GM19025 (cell line): ENCODE results near the gene FGF2.
"Not testable (repeated sequence)": the region's sequence is repeated elsewhere in the genome, so short reads cannot be mapped to it uniquely, and the experiment has no call there.

Experiments used
- ATAC-seq: cut with Tn5 transposase; IDR thresholded peaks from one replicate; pipeline ENCODE4 v1.9.1; 2021; ENCODE audit warnings: mild to moderate bottlenecking, low read depth, moderate library complexity; ENCODE audit not compliant: unreplicated experiment

Gene FGF2

DNA sequence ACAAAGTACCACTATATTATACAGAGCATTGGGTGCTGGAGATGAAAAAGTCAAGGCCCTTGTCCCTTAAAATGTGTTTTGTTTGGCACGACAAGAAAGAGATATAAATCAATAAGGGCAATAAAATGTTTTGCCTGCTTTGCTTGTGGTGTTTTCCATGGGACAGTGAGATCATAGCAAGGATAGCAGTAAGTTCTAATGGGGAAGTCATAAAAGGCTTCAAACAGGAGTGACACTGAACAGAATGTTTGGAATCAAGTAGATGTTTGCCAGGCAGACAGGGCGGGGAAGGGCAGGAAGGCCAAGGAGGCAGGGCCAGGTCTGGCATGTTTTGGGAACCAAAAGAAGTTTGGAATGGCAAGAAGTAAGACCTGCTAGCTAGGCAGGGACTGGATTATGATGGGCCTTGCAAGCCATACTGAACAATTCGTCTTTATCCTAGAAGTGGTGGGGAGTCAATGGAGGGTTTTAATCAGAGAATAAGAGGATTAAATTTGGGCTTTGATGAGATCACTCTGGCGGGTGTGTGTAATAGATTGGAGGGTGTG is 16.4 kb downstream of the FGF2 start:
- ATAC-seq = no peak

DNA sequence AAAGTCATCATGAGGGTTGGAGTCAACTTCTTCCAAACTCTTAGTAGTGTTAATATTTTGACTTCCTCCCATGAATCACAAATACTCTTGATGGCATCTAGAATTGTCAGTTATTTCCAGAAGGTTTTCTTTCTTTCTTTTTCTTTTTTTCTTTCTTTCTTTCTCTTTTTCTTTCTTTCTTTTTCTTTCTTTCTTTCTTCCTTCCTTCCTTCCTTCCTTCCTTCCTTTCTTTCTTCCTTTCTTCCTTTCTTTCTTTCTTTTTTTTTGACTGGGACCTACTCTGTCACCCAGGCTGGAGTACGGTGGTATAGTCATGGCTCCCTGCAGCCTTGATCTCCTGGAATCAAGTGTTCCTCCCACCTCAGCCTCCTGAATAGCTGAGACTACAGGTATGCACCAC is 17.8 kb downstream of the FGF2 start:
- not testable (repeated sequence) for ATAC-seq

DNA sequence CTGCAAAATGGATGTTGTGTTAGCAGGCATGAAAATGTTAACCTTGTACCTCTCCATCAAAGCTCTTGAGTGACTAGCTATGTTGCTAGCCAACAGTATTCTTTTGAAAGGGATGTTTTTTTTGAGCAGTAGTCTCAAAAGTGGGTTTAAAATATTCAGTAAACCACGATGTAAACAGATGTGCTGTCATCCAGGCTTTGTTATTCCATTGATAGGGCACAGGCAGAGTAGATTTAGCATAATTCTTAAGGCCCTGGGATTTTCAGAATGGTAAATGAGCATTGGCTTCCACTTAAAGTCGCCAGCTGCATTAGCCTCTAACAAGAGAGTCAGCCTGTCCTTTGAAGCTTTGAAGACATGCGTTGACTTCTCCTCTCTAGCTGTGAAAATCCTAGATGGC is 18.4 kb downstream of the FGF2 start:
- no peak for ATAC-seq

DNA sequence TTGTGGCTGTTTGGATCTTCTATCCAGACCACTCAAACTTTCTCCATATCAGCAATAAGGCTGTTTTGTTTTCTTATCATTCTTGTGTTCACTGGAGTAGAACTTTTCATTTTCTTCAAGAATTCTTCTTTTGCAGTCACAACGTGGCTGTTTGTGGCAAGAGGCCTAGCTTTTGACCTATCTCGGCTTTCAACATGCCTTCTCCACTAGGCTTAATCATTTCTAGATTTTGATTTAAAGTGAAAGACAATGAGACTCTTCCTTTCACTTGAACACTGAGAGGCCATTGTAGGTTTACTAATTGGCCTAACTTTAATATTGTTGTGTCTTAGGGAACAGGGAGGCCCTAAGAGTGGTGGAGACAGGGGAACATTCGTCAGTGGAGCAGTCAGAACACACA is 19.1 kb downstream of the FGF2 start:
- ATAC-seq = no peak

DNA sequence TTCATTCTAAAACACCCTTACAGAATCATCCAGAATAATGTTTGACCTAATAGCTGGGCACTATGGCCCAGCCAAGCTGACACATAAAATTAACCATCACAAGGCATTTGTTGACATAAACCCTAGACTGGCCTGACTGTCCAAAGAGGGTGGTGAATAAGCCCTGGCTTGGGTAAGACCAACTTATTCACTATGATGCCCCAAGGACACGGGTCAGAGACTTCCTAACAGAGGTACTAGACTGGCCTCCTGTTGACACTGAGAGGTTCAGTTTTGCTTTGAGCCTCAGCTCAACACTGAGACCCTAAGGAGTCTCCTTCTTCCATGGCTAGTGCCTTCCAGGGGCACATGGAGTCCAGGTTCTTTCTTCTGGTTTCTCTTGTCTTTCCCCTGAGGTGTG is 21.3 kb downstream of the FGF2 start:
- ATAC-seq = no peak

DNA sequence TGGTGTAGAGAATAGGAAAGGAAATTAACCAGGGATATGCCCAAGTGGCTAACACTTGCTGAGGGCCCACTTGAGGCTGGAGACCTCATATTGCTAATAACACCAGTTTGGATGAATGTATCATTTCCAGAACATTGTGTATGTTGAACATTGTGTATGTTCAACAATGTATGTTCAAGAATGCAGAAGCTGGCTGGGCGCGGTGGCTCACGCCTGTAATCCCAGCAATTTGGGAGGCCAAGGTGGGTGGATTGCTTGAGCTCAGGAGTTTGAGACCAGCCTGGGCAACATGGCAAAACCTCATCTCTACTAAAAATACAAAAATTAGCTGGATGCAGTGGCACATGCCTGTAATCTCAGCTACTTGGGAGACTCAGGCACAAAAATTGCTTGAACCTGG is 23.2 kb downstream of the FGF2 start:
- ATAC-seq = not testable (repeated sequence)

DNA sequence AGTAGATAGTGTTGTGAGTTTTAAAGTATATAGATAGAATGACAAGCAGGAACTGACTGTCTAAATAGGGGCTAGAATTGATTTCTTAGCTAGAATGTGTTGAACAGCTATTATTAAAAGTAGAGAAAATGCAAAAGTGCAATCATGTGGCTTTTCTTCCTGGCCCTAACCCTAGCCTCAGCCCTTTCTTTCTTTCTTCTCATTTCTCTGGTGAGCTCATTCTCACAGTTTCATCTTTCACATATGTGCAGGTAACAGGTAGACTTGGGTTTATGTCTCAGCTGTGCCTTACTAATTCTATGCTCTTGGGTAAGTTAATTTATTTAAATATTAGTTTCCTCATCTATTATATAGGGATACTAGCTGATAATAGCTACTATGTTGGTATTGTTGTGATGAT is 24.9 kb downstream of the FGF2 start:
- ATAC-seq = no peak

DNA sequence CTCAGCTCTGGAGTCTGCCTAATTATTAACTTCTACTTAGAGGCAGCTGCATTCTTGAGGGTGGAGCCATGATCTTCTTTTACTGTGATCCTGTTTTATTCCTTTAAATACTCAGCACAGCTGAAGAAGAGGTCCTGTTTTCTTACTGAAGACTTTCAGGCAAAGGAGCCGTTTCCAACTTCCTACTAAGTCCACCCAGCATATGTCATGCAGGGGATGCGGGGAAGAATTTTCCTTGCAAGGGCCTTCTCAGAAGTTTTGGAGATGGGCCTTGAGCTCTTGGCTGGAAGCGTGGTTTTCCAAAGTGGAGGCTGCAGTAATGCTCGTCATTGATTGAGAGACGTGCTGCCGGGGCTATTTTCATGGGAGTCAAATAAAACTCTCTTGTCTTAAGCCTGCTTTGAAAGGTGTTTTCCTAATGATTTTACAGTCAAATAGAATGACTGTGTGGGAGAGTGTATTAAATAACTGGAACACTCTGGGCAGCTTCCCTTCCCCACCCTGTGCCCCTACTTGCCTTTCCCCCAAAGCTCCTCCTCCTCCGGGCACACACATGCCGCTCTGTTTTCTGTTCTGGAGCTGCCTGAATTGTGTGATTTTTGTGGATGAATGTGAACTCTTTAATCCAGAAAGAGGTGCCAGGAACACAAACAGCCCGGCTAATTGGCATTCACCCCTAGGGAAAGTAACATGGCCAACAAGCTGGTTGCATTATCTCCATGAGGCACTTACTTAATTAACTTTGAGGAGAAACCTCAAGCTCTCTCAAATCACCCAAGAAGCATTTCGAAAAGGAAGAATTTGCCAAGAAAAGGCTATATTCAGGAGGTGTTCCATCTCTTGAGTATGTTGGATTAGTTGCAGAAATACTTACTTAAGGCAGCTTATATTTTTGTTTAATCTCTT is 28.1 kb downstream of the FGF2 start:
- no peak for ATAC-seq

DNA sequence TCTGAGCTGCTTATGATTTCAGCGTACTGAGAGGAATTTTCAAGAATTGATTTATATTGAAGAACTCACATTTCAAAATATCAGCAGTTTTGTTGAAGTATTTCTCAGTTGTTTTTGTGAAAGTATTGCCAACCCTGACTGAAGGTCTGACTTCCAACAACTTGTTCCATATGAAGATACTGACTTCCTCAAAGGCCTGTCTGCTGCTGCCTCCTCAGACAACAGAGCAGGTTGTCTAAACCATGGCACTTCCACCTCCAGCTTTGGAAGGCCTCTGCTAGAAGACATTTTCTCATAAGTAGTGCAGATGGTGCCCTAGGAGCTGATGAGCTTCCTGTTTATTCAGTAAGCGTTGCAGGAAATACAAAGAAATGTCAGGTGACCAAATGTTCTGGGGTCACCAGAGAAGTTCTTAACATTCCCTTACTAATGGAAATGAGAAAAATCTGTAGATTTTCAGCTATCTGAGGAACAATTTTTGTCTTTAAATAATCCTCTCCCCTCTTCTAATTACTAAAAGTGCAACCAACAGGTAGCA is 28.8 kb downstream of the FGF2 start:
- no peak for ATAC-seq

DNA sequence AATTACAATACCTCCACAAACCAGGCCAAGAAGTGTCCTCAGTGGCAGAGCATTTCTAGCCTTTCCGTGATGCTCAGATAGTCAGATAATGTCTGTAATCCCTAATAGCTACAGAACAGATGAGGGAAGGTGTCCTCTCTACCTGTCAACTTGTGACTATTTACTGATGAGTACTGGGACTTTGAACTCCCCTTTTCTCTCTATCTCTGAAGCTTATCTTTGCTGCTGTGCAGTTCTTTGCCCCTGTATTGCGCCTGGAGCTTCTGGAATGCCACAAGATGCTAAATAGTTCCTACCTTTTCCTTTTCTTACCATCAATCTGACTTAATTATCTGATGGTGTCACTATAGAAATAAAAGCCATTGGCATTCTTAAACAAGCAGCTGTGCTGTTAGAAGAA is 30.5 kb downstream of the FGF2 start:
- ATAC-seq = no peak

DNA sequence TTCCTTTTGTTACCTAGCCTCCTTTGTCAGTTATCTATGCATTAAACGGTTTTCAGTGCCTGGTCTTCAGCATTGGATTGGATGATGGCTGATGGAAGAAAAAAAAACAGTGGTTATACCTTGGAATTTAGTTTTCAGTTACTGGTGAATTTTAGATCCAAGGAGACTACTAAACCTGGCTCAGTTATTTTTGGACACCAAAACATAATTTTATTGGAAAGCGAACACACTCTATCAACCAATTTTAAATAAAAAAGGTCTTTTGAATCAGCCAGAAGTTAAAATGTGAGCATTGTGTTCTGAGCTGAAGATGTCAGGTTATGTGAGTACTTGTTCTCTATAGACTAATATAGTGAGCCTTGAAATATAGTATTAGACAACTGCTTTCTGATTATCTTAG is 32.1 kb downstream of the FGF2 start:
- ATAC-seq = no peak

DNA sequence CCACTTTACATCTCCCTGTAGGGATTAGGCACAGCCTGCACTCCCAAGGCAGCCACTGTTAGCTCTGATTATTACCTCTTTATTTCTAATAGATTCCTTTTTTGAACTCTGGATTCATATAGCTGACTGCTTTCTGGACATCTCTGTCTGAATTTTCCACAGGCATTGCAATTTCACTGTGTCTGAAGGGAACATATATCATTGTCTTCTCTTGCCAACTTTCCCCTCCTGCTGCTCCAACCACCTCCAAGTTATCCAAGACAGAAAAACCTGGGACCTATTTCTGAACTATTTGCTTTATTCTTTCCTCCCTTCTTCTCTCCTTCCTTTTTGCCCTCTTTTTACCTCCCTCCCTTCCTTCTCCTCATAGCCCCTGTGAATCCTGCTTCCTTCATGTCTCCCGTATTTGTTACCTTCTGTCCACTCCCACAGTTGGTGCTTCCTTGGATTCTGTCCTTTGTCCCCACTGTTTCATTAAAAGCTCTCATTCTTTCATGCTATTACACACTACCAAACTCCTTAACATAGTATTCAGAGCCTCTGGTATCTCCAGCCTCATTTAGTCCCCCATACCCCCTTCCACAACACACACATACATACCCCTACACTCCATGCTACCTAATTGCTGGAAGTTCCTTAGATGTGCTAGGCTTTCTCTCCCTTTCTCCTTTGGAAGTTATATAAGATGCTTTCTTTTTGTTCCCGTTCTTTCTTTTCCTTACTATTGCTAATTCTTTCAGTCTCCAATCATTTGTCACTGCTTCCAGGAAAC is 34.7 kb downstream of the FGF2 start:
- ATAC-seq = no peak

DNA sequence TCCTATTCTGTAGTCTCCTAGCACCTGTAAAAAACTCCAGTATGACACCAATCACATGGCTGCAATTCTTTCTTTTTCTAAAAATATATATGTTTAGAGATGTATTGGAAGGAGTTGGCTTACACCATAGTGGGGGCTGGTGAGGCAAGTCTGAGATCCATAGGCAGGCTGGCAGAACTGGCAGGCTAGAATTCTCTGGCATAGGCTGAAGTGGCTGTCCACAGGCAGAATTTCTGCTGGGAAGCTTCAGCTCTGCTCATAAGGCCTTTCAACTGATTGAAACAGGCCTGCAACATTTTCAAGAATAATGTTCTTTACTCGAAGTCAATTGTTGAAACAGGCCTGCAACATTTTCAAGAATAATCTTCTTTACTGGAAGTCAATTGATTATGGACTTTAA is 37.0 kb downstream of the FGF2 start:
- ATAC-seq = no peak

DNA sequence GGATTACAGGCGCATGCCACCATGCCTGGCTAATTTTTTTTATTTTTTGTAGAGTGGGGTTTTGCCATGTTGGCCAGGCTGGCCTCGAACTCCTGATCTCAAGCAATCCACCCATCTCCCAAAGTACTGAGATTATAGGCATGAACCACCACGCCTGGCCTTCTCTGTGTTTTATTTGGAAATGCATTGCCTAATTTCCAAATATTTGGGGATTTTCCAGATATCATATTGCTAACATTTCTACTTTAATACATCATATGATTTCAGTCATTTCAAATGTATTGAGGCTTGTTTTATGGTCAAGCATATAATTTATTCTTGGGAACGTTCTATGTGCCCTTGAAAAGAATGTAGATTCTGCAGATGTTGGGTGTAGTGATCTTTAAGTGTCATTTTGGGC is 38.8 kb downstream of the FGF2 start:
- ATAC-seq = no peak

DNA sequence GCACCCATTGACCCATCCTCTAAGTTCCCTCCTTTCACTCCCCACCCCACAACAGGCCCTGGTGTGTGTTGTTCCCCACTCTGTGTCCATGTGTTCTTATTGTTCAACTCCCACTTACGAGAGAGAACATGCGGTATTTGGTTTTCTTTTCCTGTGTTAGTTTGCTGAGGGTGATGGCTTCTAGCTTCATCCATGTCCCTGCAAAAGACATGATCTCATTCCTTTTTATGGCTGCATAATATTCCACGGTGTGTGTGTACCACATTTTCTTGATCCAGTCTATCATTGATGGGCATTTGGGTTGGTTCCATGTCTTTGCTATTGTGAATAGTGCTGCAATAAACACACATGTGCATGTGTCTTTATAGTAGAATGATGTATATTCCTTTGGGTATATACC is 41.6 kb downstream of the FGF2 start:
- ATAC-seq = not testable (repeated sequence)

DNA sequence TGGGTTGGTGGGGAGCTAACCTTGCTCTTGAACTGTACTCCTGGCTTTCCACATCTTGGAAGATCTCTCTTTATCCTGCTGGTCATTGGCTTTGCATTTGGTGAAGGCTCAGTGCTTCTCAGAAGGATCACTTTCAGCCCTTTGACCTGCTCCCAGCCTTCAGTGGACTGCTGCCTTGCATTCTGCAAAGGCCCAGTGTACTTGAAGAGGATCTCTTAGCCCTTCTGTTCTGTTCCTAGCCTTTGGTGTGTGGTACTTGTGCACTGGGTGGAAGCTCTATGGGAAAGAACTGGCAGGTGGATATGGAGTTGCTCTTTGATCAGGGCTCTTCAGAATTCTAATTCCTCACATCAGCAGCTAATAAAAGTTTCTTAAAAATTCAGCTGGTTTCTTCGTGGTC is 46.5 kb downstream of the FGF2 start:
- ATAC-seq = no peak

DNA sequence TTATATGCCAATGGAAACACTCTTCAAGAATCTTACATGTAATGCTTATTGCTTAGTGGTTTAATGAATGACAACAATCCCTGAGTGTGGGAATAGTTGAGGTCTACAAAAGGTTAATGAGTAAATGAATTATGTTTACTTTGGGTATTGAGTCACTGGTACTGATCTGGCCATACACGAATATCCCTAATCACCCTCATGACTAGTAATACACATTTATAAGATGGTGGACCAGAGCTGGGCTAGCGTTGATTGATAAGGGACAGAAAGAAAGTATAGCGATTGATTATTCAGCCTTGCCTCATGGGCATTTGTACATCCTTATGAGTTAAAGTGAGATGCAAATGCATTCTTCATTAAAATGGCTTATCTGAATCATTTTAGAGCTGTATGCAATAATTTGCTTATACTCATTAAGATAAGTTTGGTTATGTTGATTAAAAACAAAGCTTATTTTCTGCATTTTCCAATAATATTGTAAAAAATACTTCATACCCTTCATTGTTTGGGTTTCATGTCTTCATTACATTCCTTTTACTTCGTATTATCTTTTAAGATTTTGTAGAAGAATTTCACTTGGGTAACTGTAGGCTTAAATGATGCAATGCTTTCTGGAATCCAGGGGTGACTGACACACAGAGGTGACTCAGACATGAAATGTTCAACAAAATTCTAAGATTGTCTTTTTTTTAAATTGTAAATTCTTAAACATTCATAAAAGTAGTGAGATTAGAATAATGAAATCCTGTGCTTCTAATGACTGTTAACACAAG is 47.4 kb downstream of the FGF2 start:
- no peak for ATAC-seq

DNA sequence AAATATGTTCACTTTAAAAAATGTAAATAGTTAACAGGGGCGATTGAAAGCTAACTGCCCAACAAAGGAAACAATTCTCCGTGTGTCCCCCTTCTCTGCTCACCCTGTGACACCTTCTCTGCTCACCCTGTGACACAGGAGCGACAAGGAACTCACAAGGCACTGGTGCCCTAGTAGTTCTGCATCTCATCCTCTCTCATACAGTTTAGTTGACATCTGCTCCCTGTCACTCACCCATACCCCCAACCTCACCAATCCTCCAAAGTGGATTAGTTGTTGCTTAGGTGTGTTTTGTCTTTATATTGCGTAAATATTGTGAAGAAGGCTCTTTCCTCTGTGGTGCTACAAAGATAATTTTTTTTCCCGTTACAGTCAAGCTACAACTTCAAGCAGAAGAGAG is 49.3 kb downstream of the FGF2 start:
- no peak for ATAC-seq

DNA sequence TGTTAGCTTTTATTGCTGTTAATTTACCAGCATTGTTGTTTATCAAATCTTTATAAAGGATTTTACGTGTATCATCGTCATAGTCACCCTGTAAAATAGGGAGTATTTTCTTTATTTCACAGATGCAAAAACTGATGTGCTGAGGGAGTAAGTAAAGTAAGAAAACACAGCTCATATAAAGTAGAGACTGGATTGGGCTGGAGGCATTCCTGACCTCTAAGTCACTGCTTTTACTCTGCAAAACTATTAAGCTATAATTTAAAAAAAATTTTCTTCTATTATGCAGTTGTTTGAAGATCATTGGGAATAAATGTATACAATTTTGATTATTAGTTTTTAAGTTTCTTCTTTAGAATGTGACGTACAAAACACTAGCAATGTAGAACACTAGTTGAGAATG is 49.8 kb downstream of the FGF2 start:
- ATAC-seq = no peak

DNA sequence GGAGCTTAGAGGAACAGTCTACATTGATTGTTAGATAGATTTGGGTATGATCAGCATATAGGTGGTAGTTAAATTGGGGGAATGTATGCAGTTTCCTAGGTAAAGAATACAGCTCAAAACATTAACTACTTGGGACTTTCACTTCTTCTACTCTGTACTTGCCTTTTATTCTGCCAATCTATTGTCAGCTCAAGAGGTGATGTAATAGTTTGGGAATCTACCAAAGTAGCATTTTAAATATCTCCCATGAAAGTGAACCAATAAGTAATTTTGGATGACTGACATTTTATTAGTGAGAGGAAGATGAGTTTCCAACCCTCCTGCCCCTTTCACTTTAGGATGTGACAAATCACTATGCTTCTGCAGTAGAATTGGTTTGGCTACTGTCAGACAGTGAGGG is 52.4 kb downstream of the FGF2 start:
- no peak for ATAC-seq
